Mesendoderm (in vitro differentiated cells): ENCODE data around the gene MAPT.

ENCODE experiments used
- DNase-seq: peaks from one replicate; pipeline ENCODE4 v3.0.0; 2013
- H2AK5ac ChIP-seq: 2 replicates; pipeline ENCODE4 v1.6.1; 2013; ENCODE audit warnings: low read length, inconsistent platforms
- H2BK120ac ChIP-seq: 2 replicates; pipeline ENCODE4 v1.6.1; 2013; ENCODE audit warnings: low read depth, mild to moderate bottlenecking, low read length, moderate library complexity, mixed read lengths
- H2BK15ac ChIP-seq: replicated peaks from 2 replicates; pipeline ENCODE4 v1.6.1; 2013; ENCODE audit warnings: low read depth, mild to moderate bottlenecking, moderate library complexity
- H2BK5ac ChIP-seq: 2 replicates; pipeline ENCODE4 v1.6.1; 2013; ENCODE audit warnings: low read length, inconsistent platforms
- H3K18ac ChIP-seq: 2 replicates; pipeline ENCODE4 v1.6.1; 2013; ENCODE audit warnings: mild to moderate bottlenecking, low read length, mixed read lengths
- H3K23ac ChIP-seq: one replicate; pipeline ENCODE4 v1.6.1; 2013; ENCODE audit warnings: low read length
- H3K27ac ChIP-seq: 2 replicates; pipeline ENCODE4 v1.5.1; 2013; ENCODE audit warnings: low read depth, mild to moderate bottlenecking, inconsistent platforms, low read length, moderate library complexity
- H3K27me3 ChIP-seq: 2 replicates; pipeline ENCODE4 v1.6.1; 2013; ENCODE audit warnings: low read length, control low read depth, mild to moderate bottlenecking, inconsistent platforms; ENCODE audit not compliant: insufficient read depth, poor library complexity
- H3K36me3 ChIP-seq: 2 replicates; pipeline ENCODE4 v1.6.1; 2013; ENCODE audit warnings: low read length, inconsistent platforms; ENCODE audit not compliant: control insufficient read depth, insufficient read depth
- H3K4ac ChIP-seq: one replicate; pipeline ENCODE4 v1.6.1; 2013; ENCODE audit warnings: low read depth, mild to moderate bottlenecking, low read length, moderate library complexity
- H3K4me1 ChIP-seq: 2 replicates; pipeline ENCODE4 v1.6.1; 2013; ENCODE audit warnings: low read depth, low read length, inconsistent platforms; ENCODE audit not compliant: control insufficient read depth
- H3K4me2 ChIP-seq: 2 replicates; pipeline ENCODE4 v1.6.1; 2013; ENCODE audit warnings: low read length
- H3K4me3 ChIP-seq: 2 replicates; pipeline ENCODE4 v1.5.1; 2013; ENCODE audit warnings: mild to moderate bottlenecking, low read length
- H3K56ac ChIP-seq: one replicate; pipeline ENCODE4 v1.6.1; 2013; ENCODE audit warnings: low read length
- H3K79me1 ChIP-seq: 2 replicates; pipeline ENCODE4 v1.6.1; 2013; ENCODE audit warnings: low read length, inconsistent platforms
- H3K79me2 ChIP-seq: 2 replicates; pipeline ENCODE4 v1.6.1; 2013; ENCODE audit warnings: mild to moderate bottlenecking, low read length; ENCODE audit not compliant: control insufficient read depth, insufficient read depth
- H3K9ac ChIP-seq: 2 replicates; pipeline ENCODE4 v1.6.1; 2013; ENCODE audit warnings: low read length, inconsistent platforms
- H4K5ac ChIP-seq: one replicate; pipeline ENCODE4 v1.6.1; 2013; ENCODE audit warnings: low read length
- H4K8ac ChIP-seq: one replicate; pipeline ENCODE4 v1.6.1; 2013; ENCODE audit warnings: low read depth, mild to moderate bottlenecking, control low read depth, low read length, moderate library complexity
- WGBS: extraction: QIAGEN DNeasy Blood & Tissue Kit; methylation state at CpG from one replicate; pipeline ENCODE4 v1.1.7; 2013; ENCODE audit warnings: low lambda C conversion rate, missing lambda C conversion rate; ENCODE audit not compliant: insufficient coverage; ENCODE audit errors: extremely low coverage; 5-methylcytosine and 5-hydroxymethylcytosine counted together

MAPT gene

GRCh38 chr17:45867171-45867570 is 27.2 kb upstream of the MAPT start:
- no peak for DNase-seq

GRCh38 chr17:45867702-45868101 is 26.7 kb upstream of the MAPT start:
- H3K4me2 ChIP-seq, result no peak overlapping the region
- no peak overlapping the region for H3K56ac ChIP-seq
- no peak overlapping the region for H3K27ac ChIP-seq
- no peak overlapping the region for H2BK120ac ChIP-seq
- peak; percentile 19 for DNase-seq
- no CpG with 5 or more reads among the region's 8 CpGs for WGBS
- H3K23ac ChIP-seq, result no peak overlapping the region
- no peak overlapping the region for H4K5ac ChIP-seq
- no peaks in the 10 kb centered on the region for H3K27me3 ChIP-seq
- H3K4ac ChIP-seq, result no peak overlapping the region
- H3K9ac ChIP-seq, result no peak overlapping the region
- H3K36me3 ChIP-seq, result no peaks in the 10 kb centered on the region
- no peak overlapping the region for H2BK15ac ChIP-seq
- no peak overlapping the region for H3K18ac ChIP-seq
- H2BK5ac ChIP-seq, result no peak overlapping the region
- no peaks in the 10 kb centered on the region for H3K79me2 ChIP-seq
- no peak overlapping the region for H2AK5ac ChIP-seq
- no peaks in the 10 kb centered on the region for H3K4me1 ChIP-seq
- H4K8ac ChIP-seq, result no peak overlapping the region
- H3K4me3 ChIP-seq, result no peak overlapping the region
- H3K79me1 ChIP-seq, result no peaks in the 10 kb centered on the region

More at GRCh38 chr17:45867171-45867570, 27.2 kb upstream of the MAPT start:
- Histone ChIP-seq H2BK15ac (no peak overlapping the region), H3K27ac (no peak overlapping the region), H2BK120ac (no peak overlapping the region), H3K56ac (no peak overlapping the region), H3K27me3 (no peaks in the 10 kb centered on the region), H3K79me1 (no peaks in the 10 kb centered on the region), H4K5ac (no peak overlapping the region), H3K9ac (no peak overlapping the region), H3K4me1 (no peaks in the 10 kb centered on the region), H4K8ac (no peak overlapping the region), H3K4me2 (no peak overlapping the region), H3K79me2 (no peaks in the 10 kb centered on the region), H3K23ac (no peak overlapping the region), H3K36me3 (no peaks in the 10 kb centered on the region), H2AK5ac (no peak overlapping the region), H3K18ac (no peak overlapping the region), H3K4me3 (no peak overlapping the region), H3K4ac (no peak overlapping the region), H2BK5ac (no peak overlapping the region)
- no CpG with 5 or more reads among the region's 6 CpGs for WGBS

DNA sequence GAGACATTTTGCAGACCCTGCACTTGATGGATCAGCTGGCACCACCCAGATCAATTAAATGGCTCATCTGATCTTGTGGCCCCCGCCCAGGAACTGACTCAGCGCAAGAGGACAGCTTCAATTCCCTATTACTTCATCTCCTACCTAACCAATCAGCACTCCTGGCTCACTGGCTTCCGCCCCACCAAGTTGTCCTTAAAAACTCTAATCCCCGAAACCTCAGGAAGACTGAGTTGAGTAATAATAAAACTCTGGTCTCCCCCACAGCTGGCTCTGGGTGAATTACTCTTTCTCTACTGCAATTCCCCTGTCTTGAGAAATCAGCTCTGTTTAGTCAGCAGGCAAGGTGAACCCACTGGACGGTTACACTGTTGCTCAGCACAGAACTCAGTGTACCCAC is 26.1 kb upstream of the MAPT start:
- no peaks in the 10 kb centered on the region for H3K36me3 ChIP-seq
- H3K4me2 ChIP-seq, result no peak overlapping the region
- no peak for DNase-seq
- H2AK5ac ChIP-seq, result no peak overlapping the region
- H3K23ac ChIP-seq, result no peak overlapping the region
- H2BK15ac ChIP-seq, result no peak overlapping the region
- H3K27ac ChIP-seq, result no peak overlapping the region
- no peaks in the 10 kb centered on the region for H3K79me1 ChIP-seq
- no peaks in the 10 kb centered on the region for H3K27me3 ChIP-seq
- H4K8ac ChIP-seq, result no peak overlapping the region
- H3K56ac ChIP-seq, result no peak overlapping the region
- no CpG with 5 or more reads among the region's 5 CpGs for WGBS
- H4K5ac ChIP-seq, result no peak overlapping the region
- H2BK5ac ChIP-seq, result no peak overlapping the region
- no peak overlapping the region for H3K9ac ChIP-seq
- no peak overlapping the region for H3K4ac ChIP-seq
- no peak overlapping the region for H3K4me3 ChIP-seq
- no peaks in the 10 kb centered on the region for H3K79me2 ChIP-seq
- no peaks in the 10 kb centered on the region for H3K4me1 ChIP-seq
- no peak overlapping the region for H2BK120ac ChIP-seq
- H3K18ac ChIP-seq, result no peak overlapping the region

DNA sequence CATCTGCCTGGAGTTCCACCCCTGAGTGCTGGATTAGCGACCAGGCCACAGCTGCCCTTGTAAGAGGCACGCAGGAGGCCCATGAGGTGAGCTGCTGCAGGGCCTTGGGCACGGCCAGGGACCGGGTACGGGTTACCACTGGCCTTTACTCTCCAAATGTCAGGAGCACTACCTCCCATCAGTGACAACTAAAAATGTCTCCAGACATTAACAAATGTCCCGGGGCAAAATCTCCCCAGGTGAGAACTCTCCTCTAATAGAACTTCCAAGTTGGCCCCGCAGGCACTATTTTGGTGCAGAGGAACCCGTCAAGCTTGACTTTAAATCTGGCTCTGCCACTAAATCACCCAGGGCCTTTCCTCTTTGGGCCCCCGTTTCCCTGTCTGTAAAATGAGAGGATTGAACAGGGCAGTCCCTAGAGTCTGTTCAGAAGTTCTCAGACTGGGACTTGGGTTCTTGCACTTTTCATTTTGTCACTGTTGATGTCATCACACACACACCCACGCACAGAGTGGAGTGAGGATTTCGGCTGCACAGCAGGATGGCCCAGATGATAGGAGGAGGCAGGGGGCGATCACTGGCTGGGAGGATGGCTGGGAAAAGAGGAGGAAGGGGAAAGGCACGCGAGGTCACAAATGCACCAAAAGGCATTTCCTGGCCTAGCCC is 24.5 kb upstream of the MAPT start:
- peak; percentile 22 for DNase-seq
- H3K79me1 ChIP-seq, result no peaks in the 10 kb centered on the region
- no peaks in the 10 kb centered on the region for H3K79me2 ChIP-seq
- no peak overlapping the region for H2BK15ac ChIP-seq
- H3K27me3 ChIP-seq, result no peaks in the 10 kb centered on the region
- H3K9ac ChIP-seq, result no peak overlapping the region
- no peak overlapping the region for H4K8ac ChIP-seq
- H2BK120ac ChIP-seq, result no peak overlapping the region
- no peak overlapping the region for H2AK5ac ChIP-seq
- no peak overlapping the region for H3K56ac ChIP-seq
- no peaks in the 10 kb centered on the region for H3K36me3 ChIP-seq
- H3K4me1 ChIP-seq, result no peaks in the 10 kb centered on the region
- no CpG with 5 or more reads among the region's 14 CpGs for WGBS
- H3K4me3 ChIP-seq, result no peak overlapping the region
- H3K23ac ChIP-seq, result no peak overlapping the region
- no peak overlapping the region for H3K27ac ChIP-seq
- H3K18ac ChIP-seq, result no peak overlapping the region
- H3K4me2 ChIP-seq, result no peak overlapping the region
- no peak overlapping the region for H4K5ac ChIP-seq
- no peak overlapping the region for H3K4ac ChIP-seq
- no peak overlapping the region for H2BK5ac ChIP-seq

DNA sequence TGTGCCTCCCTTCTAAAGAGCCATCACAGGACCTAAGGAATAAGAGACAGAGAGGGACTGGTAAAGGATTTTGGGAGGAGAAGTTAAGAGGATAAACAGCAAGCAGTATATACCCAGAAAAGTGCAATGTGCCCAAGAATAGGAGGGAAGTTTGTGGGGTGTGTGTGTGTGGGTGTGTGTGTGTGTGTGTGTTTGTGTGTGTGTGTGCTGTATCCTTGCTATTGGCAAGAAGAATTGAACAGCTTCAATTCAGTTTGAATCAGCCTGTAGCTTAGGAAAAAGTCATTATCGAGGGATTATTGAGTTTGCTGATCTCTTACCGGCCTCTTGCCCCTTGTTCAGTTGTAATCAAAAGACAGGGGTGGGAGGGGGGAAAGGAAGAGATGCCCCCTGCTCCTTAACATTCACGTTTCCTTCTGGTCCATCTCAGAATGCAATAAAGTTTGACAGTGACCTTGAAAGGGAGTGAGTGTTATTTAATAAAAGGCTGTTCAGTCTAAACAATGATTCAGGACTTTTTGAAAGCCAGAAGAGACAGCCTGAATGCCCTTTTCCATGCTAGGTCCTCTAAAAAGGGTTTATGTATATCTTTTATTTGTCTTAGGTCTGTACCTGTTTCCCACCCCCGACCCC is 23.9 kb upstream of the MAPT start:
- Histone ChIP-seq H3K18ac (no peak overlapping the region), H3K56ac (no peak overlapping the region), H3K4me3 (no peak overlapping the region), H3K23ac (no peak overlapping the region), H2BK15ac (no peak overlapping the region), H3K4me2 (no peak overlapping the region), H2AK5ac (no peak overlapping the region), H3K27ac (no peak overlapping the region), H4K8ac (no peak overlapping the region), H3K79me1 (no peaks in the 10 kb centered on the region), H4K5ac (no peak overlapping the region), H3K36me3 (no peaks in the 10 kb centered on the region), H3K4me1 (no peaks in the 10 kb centered on the region), H3K79me2 (no peaks in the 10 kb centered on the region), H3K9ac (no peak overlapping the region), H3K27me3 (no peaks in the 10 kb centered on the region), H2BK5ac (no peak overlapping the region), H2BK120ac (no peak overlapping the region), H3K4ac (no peak overlapping the region)
- WGBS, result no CpG with 5 or more reads among the region's 4 CpGs
- DNase-seq, result no peak

GRCh38 chr17:45871718-45872117 is 22.6 kb upstream of the MAPT start:
- H3K27ac ChIP-seq, result no peak overlapping the region
- H2BK15ac ChIP-seq, result no peak overlapping the region
- H3K4me3 ChIP-seq, result no peak overlapping the region
- DNase-seq, result no peak
- no peaks in the 10 kb centered on the region for H3K4me1 ChIP-seq
- no peaks in the 10 kb centered on the region for H3K79me1 ChIP-seq
- no peaks in the 10 kb centered on the region for H3K27me3 ChIP-seq
- no peak overlapping the region for H3K9ac ChIP-seq
- no peak overlapping the region for H2AK5ac ChIP-seq
- H3K56ac ChIP-seq, result no peak overlapping the region
- H3K4ac ChIP-seq, result no peak overlapping the region
- no peaks in the 10 kb centered on the region for H3K36me3 ChIP-seq
- H3K79me2 ChIP-seq, result no peaks in the 10 kb centered on the region
- no peak overlapping the region for H3K23ac ChIP-seq
- no peak overlapping the region for H2BK5ac ChIP-seq
- H2BK120ac ChIP-seq, result no peak overlapping the region
- WGBS, result no CpG with 5 or more reads among the region's 5 CpGs
- H4K8ac ChIP-seq, result no peak overlapping the region
- H3K4me2 ChIP-seq, result no peak overlapping the region
- H4K5ac ChIP-seq, result no peak overlapping the region
- H3K18ac ChIP-seq, result no peak overlapping the region
